ENCODE data around the gene EHMT2.

Gene EHMT2

GRCh38 chr6:31888276-31889258 is 8.9 kb downstream of the EHMT2 start:
- DNase-seq (ENCODE audit: low read depth), result peak; percentile 60

DNA sequence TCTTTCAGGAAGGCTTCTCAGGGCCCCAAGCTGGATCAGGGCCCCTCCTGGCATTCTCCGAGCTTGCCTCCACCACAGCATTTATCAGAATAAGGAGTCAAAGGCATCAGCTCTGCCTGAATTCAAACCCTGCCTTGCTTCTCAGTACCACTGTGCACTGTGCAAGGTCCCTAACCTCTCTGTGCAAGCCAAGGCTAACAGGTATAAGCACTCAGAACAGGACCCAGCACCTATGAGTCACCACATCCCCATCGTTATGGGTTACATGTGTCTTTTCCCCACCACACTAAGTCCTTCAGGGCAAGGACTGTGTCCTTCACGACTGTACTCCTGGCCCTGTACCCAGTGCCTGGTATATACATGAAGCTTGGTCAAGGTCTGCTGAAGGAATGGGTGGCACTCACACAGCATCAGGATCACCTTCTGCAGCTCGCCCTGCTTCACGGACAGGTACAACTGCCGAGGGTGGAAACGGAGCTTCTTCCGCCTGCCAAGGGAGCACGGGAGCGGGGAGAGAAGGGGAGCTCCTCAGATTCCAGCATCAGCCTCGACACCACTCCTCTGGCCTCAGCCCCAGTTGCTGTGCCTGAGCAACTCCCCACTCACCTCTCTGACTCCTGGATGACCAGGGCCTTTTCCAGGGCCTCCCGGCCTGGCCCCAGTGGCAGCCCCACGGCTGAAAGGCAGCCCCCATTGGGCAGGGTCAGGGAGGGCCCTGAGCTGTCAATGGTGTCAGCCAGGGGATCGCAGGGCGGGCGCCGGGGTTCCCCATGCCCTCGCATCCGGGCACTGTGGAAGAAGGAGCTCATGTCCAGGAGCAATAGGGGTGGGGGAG is 10.1 kb downstream of the EHMT2 start:
- DNase-seq (ENCODE audit: low read depth), result no peak

DNA sequence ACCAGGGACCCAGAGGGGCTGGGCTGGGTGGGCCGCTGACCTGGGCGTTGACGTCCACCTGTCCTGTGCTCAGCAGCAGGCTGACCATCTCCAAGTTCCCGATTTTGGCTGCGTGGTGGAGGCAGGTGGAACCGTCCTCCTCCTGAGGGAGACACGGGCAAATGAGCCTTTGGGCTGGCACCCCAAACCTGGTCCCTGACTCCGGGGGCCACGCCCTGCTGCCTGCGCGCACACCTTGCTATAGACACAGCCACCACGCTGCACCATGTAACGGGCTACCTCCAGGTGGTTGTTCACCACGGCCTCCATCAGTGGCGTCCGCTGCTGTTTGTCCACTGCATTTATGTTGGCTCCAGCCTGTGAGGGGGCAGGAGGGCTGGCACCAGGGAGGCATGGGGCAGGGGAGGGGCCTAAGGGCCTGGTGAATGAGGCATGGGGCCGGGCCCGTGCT is 10.9 kb downstream of the EHMT2 start:
- DNase-seq (ENCODE audit: low read depth), result no peak

GRCh38 chr6:31884528-31885035 is 12.9 kb downstream of the EHMT2 start:
- no peak for DNase-seq (ENCODE audit: low read depth)

DNA sequence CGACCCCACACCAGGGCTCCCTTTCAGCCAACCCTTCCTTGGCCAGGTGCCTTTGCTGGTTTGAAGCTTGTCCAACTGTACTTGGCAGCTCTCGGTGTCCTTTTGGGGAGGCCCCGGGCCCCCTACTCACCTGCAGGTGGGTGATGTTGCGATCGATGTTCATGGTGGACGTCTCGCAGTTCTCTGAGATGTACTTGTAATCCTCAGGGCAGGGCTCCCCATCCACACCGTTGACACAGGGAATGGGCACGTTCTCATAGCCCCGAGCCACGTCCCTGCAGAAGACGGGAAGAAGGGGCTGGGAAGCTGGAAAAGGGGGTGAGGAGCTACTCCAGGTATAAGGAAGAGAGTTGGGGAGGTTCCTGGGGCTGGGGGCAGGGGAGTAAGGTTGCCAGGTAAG is 13.8 kb downstream of the EHMT2 start:
- DNase-seq (ENCODE audit: low read depth), result no peak

- DNase-seq (ENCODE audit: low read depth), result no peak
Observed at GRCh38 chr6:31882344-31882743, 15.2 kb downstream of the EHMT2 start.

GRCh38 chr6:31881136-31881859 is 16.2 kb downstream of the EHMT2 start:
- DNase-seq (ENCODE audit: low read depth), result no peak

GRCh38 chr6:31880616-31881015 is 16.9 kb downstream of the EHMT2 start:
- DNase-seq (ENCODE audit: low read depth), result no peak

DNA sequence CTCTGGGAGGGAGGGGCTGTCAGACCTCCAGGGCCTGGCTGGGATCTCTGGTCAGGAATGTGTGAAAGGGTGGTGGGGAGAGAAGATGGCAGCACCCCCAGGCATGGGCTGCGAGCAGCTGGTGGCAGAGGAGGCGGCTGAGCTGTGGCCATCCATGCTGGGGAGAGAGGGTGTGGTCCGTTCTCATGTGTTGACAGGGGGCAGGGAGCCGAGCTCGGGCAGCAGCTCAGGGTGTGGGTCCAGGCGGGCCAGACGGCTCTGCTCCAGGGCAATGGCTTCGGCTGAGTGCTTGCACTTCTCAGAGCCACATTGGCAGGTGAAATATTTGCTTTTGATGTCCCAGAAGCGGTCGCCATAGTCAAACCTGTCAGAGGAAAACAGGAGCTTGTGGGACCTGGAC is 17.6 kb downstream of the EHMT2 start:
- no peak for DNase-seq (ENCODE audit: low read depth)

DNA sequence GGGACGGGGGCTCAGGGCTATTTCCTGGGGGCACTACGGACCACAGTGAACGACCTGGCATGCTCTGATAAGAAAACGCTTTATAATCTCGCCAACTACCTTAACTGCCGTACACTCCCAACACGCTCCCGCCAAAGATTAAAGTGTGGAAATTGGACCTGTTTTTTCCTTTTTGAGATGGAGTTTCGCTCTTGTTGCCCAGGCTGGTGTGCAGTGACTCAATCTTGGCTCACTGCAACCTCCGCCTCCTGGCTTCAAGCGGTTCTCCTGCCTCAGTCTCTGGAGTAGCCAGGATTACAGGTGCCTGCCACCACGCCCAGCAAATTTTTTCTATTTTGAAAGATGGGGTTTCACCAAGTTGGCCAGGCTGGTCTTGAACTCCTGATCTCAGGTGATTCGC is 18.4 kb downstream of the EHMT2 start:
- no peak for DNase-seq (ENCODE audit: low read depth)

DNA sequence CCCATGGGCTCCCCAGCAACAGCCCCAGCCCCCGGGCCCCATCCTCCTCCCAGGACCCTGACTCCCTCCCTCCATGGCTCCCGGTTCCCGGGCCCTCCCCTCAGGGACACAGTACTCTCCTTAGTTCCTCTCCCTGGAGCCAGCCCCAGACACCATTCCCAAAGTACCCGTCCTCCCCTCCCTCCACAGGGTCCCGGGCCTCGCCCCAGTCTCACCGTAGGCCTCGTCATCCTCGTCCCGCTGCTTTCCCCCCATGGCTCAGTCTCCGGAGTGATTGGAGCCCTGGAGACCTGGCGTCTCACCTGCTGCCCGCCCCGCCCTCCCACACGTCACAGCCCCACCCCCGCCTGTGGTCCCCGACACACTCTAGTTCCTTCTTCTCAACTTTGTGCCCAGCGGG is 18.8 kb downstream of the EHMT2 start, which contains the start of gene SLC44A4:
TSS of gene SLC44A4 (minus strand) at position 272 of the 400 bp plus-strand sequence. CDS start at position 255, 17 bp downstream.
- no peak for DNase-seq (ENCODE audit: low read depth)

DNA sequence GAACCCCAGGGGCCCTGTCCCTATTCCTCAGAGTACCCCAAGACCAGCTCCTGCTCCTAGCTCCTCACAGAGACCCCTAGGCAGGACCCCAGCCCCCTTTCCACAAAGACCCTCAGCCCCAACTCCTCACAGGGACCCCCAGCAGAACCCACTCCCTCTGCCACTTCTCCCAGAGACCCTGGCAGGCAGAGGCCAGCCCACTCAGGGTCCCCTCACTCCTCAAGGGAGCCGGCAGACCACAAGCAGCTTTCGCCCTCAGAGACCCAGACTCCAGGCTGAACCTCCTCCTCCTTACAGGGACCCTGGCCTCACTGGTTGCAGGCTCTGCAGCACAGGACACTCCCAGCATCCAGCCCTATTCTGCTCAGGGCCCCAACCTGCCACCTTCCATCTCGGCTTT is 19.3 kb downstream of the EHMT2 start:
- DNase-seq (ENCODE audit: low read depth), result no peak

GRCh38 chr6:31877651-31878161 is 19.8 kb downstream of the EHMT2 start:
- DNase-seq (ENCODE audit: low read depth), result no peak

GRCh38 chr6:31877125-31877650 is 20.3 kb downstream of the EHMT2 start:
- no peak for DNase-seq (ENCODE audit: low read depth)

GRCh38 chr6:31876357-31876756 is 21.1 kb downstream of the EHMT2 start:
- DNase-seq (ENCODE audit: low read depth), result no peak

DNA sequence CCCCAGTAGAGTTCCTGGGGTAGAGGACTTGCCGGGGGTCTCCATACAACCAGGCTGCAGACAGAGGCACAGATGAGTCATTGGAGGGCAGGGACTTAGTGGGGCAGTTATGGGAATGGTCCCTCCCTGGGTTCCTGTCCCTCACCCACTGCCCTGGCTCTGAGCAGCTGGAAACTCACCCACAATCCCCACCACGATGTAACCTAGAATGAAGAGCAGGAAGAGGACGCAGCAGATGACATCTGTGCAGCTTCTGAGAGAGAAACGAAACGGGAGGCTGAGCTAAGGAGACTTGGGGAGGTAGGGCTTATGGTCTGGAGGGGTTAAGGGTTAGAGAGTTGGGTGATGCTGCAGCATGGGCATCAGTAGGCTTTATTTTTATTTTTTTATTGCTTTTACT is 21.6 kb downstream of the EHMT2 start:
- DNase-seq (ENCODE audit: low read depth), result no peak

GRCh38 chr6:31874836-31875572 is 22.5 kb downstream of the EHMT2 start:
- DNase-seq (ENCODE audit: low read depth), result no peak

DNA sequence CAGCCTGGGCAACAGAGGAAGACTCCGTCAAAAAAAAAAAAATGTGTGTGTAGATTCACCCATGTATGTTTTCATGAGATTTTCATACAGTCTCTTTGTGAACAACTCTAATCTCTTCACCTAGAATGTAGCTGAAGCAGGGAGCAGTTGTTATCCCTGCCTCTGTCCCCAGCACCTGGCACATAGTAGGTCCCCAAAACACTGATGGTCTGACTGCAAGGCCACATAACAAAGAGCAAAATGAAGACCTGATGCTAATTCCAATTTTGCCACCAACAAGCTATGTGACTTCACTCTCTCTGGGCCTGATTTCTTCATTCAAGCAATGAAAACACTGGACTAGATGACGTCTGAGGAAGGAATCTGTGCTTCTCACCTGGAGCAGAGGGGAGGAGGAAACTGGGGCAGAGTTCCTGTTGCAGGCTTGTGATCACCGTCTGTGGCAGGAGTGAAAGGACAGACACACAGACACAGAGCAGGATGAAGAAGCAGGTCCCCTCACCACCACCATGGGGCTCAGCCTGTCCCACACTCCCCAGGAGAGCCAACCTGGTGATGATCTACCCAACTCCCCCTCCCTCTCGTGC is 23.3 kb downstream of the EHMT2 start:
- no peak for DNase-seq (ENCODE audit: low read depth)

DNA sequence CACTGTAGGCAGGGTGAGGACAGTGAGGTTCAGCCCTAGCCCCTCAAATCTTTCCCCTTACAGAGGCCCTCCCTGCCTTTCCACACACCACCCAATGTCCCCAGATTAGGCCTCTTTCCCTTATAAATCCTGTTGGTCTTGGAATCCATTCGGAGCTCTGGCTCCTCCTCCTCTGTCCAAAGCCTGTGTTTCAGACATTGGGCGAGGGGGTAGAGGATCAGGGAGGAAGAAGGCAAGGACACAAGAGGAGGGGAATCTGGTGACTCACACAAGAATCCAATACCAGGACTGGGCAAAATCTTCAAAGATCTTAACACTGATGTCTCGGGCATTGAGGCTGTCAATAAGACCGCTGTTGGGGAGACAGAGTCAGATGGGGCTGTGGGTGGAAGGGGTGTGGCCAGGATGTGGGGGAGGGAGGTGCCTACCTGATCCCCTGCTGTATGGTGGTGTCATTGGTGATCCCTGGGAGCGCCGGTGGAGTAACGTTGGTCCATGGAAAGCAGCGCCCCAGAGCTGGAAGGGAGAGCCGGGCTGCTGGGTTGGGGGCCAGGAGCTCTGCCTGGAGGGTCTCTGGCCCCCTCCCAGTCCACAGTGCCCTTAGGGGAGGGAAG is 26.3 kb downstream of the EHMT2 start:
- DNase-seq (ENCODE audit: low read depth), result no peak
